WERI-Rb-1 (cell line): ENCODE data around the gene VAV3.

ENCODE experiments used
- DNase-seq: peaks from one replicate; pipeline ENCODE4 v3.0.0-alpha.2; 2020
- H3K27ac ChIP-seq: fragments of 250-450 bp; sonication (Bioruptor Pico); 2 replicates; pipeline ENCODE4 v1.5.1; 2020; ENCODE audit warnings: mild to moderate bottlenecking, moderate library complexity
- H3K27me3 ChIP-seq: fragments of 250-450 bp; sonication (Bioruptor Pico); 2 replicates; pipeline ENCODE4 v1.5.1; 2021; ENCODE audit warnings: mild to moderate bottlenecking, low read depth, moderate library complexity; ENCODE audit not compliant: insufficient read depth, severe bottlenecking
- H3K36me3 ChIP-seq: fragments of 250-450 bp; sonication (Bioruptor Pico); 2 replicates; pipeline ENCODE4 v1.5.1; 2020; ENCODE audit warnings: mild to moderate bottlenecking, moderate library complexity
- H3K4me3 ChIP-seq: 2 replicates; pipeline ENCODE4 v1.5.1; 2011; ENCODE audit warnings: low read depth, mild to moderate bottlenecking, control low read depth, low read length
- H3K9me3 ChIP-seq: fragments of 250-450 bp; sonication (Bioruptor Pico); 2 replicates; pipeline ENCODE4 v1.5.1; 2021; ENCODE audit warnings: mild to moderate bottlenecking, moderate library complexity; ENCODE audit not compliant: severe bottlenecking
- TF ChIP-seq, protein P1 (sequence below): IDR thresholded peaks from 2 replicates; pipeline ENCODE4 v1.5.1; 2011; ENCODE audit warnings: low read depth, mild to moderate bottlenecking, control low read depth, inconsistent platforms, low read length

VAV3 gene

GRCh38 chr1:107789817-107790524, 175.0 kb downstream of the VAV3 start:
- H3K27ac ChIP-seq, result no peak overlapping the region
- TF ChIP-seq, protein P1, sequence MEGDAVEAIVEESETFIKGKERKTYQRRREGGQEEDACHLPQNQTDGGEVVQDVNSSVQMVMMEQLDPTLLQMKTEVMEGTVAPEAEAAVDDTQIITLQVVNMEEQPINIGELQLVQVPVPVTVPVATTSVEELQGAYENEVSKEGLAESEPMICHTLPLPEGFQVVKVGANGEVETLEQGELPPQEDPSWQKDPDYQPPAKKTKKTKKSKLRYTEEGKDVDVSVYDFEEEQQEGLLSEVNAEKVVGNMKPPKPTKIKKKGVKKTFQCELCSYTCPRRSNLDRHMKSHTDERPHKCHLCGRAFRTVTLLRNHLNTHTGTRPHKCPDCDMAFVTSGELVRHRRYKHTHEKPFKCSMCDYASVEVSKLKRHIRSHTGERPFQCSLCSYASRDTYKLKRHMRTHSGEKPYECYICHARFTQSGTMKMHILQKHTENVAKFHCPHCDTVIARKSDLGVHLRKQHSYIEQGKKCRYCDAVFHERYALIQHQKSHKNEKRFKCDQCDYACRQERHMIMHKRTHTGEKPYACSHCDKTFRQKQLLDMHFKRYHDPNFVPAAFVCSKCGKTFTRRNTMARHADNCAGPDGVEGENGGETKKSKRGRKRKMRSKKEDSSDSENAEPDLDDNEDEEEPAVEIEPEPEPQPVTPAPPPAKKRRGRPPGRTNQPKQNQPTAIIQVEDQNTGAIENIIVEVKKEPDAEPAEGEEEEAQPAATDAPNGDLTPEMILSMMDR, result no peak
- H3K27me3 ChIP-seq, result no peaks in the 10 kb centered on the region
- no peaks in the 10 kb centered on the region for H3K36me3 ChIP-seq
- H3K4me3 ChIP-seq, result no peak overlapping the region
- H3K9me3 ChIP-seq, result no peaks in the 10 kb centered on the region
- no peak for DNase-seq

DNA sequence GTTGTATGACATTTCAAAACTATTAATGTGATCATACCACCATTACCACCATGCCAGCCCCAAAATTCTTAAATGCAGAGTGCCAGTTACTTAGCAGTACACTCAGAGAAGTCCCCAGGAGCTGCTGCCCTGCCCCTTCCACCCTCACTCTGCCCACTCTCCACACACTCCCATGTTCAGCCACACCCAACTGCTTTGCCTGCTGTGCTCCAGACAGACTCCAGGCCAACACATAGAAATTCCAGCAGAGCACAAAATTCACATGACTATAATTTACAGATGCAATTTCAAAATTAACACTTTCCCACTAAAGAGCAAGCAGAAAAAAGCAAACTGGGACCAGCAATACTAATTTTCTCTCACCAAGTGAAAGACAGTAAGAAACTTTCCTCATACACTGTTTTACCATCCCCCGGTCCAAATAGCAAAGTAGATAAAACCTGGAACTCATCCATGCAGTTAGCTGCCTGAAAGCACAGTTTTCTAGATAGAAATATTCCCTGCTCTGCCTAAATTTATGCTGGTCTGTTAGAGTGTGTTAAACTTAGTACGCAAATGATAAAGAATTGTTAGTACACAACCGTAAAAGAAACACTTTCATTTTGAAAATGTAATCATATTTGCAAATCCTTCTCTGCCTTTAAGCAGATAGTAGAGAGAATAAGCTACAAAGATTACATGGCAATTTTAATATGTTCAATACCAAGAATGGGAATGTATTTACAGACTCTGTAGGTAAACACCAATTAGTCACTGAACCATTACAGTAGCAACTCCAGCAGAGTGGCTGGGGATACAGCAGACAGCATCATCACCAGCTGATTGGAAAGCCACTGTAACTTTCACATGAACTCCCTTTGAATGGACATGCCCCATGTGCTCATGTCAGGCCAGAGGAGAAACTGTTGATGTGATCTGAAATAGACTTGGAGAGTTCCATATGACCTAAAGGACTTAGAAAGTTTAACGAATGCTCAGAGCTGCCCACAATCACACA, 176.5 kb downstream of the VAV3 start:
- no peaks in the 10 kb centered on the region for H3K27me3 ChIP-seq
- DNase-seq, result no peak
- TF ChIP-seq, protein P1, result no peak

DNA sequence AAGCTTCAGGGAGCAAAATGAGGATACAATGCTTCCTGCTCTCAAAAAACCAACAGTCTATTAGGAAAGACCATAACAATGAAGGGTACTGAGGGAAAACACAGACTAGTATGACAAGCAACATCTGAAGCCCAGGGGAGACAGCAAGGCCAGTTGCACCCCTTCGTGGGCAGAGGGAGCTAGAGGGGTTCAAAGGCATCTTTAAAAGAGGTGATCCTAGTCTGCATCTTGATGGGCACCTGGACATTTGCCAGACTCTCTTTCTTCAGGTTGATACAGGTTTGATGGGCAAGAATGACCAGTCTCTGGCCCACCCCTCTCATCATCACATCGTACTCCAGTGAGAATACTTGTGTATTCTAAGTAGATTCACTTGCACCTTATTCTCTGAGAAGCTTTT, 177.7 kb downstream of the VAV3 start:
- TF ChIP-seq, protein P1, result peak; percentile 62
- Histone ChIP-seq H3K27me3 (no peaks in the 10 kb centered on the region), H3K9me3 (no peaks in the 10 kb centered on the region), H3K36me3 (no peaks in the 10 kb centered on the region), H3K4me3 (no peak overlapping the region), H3K27ac (no peak overlapping the region)
- peak; percentile 35 for DNase-seq

More for the DNA sequence above, 176.5 kb downstream of the VAV3 start:
- Histone ChIP-seq H3K27ac (no peak overlapping the region), H3K36me3 (no peaks in the 10 kb centered on the region), H3K9me3 (no peaks in the 10 kb centered on the region), H3K4me3 (no peak overlapping the region)

GRCh38 chr1:107786203-107786845, 178.7 kb downstream of the VAV3 start:
- no peak for DNase-seq
- Histone ChIP-seq H3K9me3 (no peaks in the 10 kb centered on the region), H3K36me3 (no peaks in the 10 kb centered on the region), H3K4me3 (no peak overlapping the region), H3K27ac (no peak overlapping the region), H3K27me3 (no peaks in the 10 kb centered on the region)
- TF ChIP-seq, protein P1, result no peak

GRCh38 chr1:107785496-107786202, 179.3 kb downstream of the VAV3 start:
- TF ChIP-seq, protein P1, result no peak
- Histone ChIP-seq H3K27ac (no peak overlapping the region), H3K9me3 (no peaks in the 10 kb centered on the region), H3K4me3 (no peak overlapping the region), H3K27me3 (no peaks in the 10 kb centered on the region), H3K36me3 (no peaks in the 10 kb centered on the region)
- no peak for DNase-seq
